Right lung (tissue), 5 donors: ENCODE data around the gene CNOT9. TPM values are rescaled to one million over a fixed set of nuclear protein-coding genes. Genes with fewer than 3 reads are reported as not detected.

Source experiments
- DNase-seq, 2 donors: peaks; one replicate each; pipeline ENCODE4 v3.0.0-alpha.2; 2013
- polyA plus RNA-seq, 5 donors: library from polyadenylated mRNA; unstranded; fragments of 120-200 nt; gene quantifications; one replicate each; pipeline versions ENCODE4 v1.2.1 to v1.2.3, GENCODE V29; 2013; ENCODE audit warnings: inconsistent platforms in 1 of 5, low replicate concordance in 1 of 5; ENCODE audit not compliant: insufficient read length in 5 of 5, insufficient read depth in 1 of 5

The CNOT9 gene
- polyA plus RNA-seq, 5 donors = 50.4 to 69.1 (median 59.1) TPM

GRCh38 chr2:218576854-218577253 lies 8.2 kb downstream of the CNOT9 start:
- no peak for DNase-seq

GRCh38 chr2:218577482-218578220 lies 9.0 kb downstream of the CNOT9 start:
- DNase-seq = no peak

- DNase-seq = no peak
These were observed 9.7 kb downstream of the CNOT9 start for GRCh38 chr2:218578272-218578877.

DNA sequence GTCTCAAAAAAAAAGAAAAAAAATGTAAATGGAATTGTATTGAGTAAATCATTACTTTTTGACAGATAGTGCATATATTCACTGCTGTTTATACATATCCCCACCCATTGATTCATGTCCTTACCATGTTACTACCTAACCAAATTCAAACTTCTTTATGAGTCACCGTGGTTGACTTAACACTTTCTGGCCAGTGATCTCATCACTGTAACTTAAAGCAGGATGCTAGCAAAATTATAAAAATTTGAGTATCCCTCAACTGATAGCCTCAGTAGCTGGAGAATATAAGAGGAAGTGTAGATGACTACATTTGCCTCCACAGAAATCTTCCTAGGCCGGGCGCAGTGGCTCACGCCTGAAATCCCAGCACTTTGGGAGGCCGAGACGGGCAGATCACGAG lies 13.4 kb downstream of the CNOT9 start:
- DNase-seq = no peak

DNA sequence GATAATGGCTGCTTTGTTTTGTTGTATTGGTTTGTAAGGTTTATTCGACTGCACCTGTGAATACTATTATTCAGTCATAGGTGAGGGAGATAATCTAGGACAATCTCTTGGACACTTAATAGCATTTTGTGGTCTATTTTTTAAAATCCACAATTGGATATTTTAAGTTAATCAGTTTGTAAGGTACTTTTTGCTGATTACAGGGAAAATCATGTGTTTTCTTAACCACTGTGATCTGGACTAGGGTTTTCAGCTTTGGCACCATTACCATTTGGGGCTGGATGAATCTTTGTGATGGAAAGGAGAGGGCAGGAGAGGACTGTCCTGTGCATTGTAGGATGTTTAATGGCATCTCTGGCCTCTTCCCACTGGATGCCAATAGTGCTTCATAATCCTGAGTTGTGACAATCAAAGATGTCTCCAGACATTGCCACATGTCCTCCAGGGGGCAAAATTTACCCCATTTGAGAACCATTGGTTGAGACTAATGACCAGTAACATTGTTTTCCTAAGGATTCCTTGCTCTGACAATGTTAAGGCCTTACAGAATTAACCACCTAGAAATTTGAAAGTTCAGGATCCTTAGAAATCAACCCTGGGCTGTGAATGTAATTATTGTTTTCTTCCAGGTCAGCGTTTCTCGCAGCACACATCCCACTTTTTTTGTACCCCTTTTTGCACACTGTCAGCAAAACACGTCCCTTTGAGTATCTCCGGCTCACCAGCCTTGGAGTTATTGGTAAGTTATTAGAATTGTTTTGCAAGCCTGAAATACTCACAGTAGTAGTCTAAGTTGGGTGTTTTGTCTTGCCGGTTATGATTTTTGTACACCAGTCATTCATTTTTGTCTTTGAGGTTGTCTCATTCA lies 15.6 kb downstream of the CNOT9 start:
- no peak for DNase-seq

DNA sequence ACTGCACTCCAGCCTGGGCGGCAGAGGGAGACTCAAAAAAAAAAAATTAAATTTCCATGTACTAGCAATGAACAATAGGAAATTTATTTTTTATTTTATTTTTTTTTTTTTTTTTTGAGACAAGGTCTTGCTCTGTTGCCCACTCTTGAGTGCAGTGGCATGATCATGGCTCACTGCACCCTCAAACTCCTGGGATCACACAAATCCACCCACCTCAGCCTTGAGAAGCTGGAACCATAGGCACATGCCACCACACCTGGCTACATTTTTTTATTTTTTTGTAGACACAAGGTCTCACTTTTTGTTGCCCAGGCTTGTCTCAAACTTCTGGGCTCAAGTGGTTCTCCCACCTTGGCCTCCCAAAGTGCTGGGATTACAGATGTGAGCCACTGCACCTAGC lies 16.9 kb downstream of the CNOT9 start:
- DNase-seq = no peak

DNA sequence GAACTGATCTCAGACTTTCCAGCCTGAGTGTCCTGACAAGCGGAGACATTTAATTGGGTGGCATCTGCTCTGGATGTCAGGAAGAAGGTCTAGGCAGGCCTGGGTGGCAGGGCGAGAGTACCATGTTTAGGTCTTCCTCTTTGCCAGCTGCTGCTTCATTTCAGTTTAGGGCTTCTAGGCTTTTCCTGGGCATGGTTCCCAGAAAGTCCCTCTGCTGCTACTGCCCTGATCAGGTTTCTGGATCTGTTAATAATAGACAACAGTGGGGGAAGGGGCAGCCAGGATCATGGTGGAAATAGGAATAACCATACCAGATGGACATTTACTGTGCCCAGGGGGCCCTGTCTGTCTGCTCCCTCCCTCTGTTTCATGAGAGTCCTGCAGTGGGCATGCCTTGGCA lies 36.8 kb downstream of the CNOT9 start:
- DNase-seq = peak; percentile 19 to 20

GRCh38 chr2:218607436-218608115 lies 38.9 kb downstream of the CNOT9 start, which contains the start of gene PLCD4:
PLCD4 (plus strand) TSS chr2:218607899; CDS start chr2:218615740, 7,841 bp downstream.
- peak; percentile 21 to 43 for DNase-seq

GRCh38 chr2:218615868-218616315 lies 47.3 kb downstream of the CNOT9 start:
- DNase-seq = no peak

DNA sequence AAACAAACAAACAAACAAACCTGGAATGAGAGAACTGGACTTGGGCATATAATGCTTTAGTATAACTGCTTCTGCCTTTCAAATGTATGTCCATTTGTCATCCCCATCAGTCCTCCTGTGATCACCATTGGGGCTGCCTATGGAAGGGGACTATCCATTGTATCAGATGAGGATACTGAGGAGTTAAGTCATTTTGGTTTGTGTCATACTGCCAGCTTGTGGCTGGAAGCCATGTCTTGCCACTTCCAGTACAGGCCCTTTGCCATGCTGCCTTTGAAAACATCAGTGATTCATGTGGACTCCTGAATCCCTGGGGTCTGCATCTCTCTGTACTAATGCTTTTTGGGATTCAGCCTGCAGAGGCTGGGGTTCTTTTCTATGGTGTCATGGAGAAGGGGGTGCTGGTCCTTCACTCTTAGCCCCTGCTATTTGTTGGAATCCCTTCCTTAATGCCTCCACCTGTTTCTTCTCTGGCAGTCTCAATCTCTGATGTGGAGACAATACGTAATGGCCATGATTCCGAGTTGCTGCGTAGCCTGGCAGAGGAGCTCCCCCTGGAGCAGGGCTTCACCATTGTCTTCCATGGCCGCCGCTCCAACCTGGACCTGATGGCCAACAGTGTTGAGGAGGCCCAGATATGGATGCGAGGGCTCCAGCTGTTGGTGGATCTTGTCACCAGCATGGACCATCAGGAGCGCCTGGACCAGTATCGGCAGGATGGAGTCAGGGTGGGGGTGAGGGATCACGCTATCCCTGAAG lies 49.6 kb downstream of the CNOT9 start:
- no peak for DNase-seq

- DNase-seq = no peak
These were observed 52.4 kb downstream of the CNOT9 start for GRCh38 chr2:218621007-218621406.

- no peak for DNase-seq
These were observed 54.1 kb downstream of the CNOT9 start for GRCh38 chr2:218622606-218623365.

- DNase-seq = no peak
These were observed 54.7 kb downstream of the CNOT9 start for GRCh38 chr2:218623366-218623705.

DNA sequence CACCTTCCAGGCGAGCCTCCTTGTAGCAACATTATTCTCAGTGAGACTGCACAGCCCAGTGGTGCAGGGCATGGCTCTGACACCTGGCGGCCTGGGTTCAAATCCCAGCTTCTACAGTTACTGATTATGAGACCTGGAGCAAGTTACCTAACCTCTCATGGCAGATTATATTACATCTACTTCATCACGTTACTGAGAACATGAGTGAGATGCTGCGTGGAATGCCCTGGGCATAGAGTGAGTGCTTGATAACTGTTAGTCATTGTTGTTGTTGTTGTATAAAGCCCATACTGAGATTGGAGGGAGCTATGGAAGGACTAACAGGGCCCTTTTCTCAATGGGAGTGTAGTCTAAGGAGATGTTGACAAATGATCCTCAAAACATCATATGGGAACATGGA lies 57.7 kb downstream of the CNOT9 start:
- no peak for DNase-seq

- no peak for DNase-seq
These were observed 59.3 kb downstream of the CNOT9 start for GRCh38 chr2:218627939-218628338.

- no peak for DNase-seq
These were observed 63.2 kb downstream of the CNOT9 start for GRCh38 chr2:218631837-218632236.

- no peak for DNase-seq
These were observed 67.1 kb downstream of the CNOT9 start for GRCh38 chr2:218635719-218636118.

GRCh38 chr2:218638372-218638771 lies 69.7 kb downstream of the CNOT9 start:
- DNase-seq = no peak

- no peak for DNase-seq
These were observed 73.5 kb downstream of the CNOT9 start for GRCh38 chr2:218642121-218642656.

DNA sequence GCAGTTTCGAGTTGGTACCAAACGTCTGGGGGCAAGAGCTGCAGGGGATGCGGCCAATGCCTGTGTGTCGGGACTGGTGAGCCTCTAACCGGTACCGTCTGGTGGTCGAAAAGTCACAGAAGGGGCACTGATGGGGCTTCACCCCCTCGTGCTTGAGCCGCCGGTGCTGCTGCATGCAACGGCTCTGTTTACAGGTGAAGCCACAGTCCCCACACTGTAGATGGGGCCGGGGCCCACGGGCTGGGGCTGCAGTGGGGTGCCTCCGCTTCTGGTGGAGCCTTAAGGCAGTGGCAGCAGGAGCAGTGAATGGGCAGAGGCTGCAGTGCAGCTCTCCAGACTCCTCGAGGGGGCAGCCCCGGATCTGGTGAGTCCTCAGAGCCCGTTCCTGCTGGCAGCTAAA lies 74.1 kb downstream of the CNOT9 start:
- no peak for DNase-seq
